ENCODE data around the gene SCNN1B.

DNA sequence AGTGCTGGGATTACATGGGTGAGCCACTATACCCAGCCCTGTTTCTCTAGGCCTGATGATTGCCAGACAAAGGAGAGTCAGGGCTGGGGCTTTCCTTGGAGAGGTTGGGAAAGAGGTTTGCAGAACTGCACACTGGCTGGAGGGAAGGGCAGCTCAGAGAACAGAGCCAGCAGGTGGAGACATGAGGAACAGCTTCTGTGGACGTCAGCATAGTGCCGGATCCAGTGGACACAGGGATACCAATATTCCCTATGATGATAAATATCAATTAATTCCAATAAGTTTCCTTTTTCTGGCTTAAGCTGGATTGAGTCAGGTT lies 43.2 kb upstream of the SCNN1B start:
- no peak for TF ChIP-seq POLR2A (IDR thresholded peaks at IDR 0.05)
- no peak for TF ChIP-seq CTCF (IDR thresholded peaks at IDR 0.05)
